IMR-90 (cell line): ENCODE measurements around the gene TNRC6A. TPM values are rescaled to one million over a fixed set of nuclear protein-coding genes. Genes with fewer than 3 reads are reported as not detected.

ENCODE experiments used
- ATAC-seq: fragments of 200-7000 bp; cut with Tn5 transposase; 2 replicates; pipeline ENCODE4 v1.9.1; 2020; ENCODE audit warnings: low read depth, mild to moderate bottlenecking, moderate library complexity
- BruUV-seq: library from RNA; stranded (reverse); fragments of 400-500 nt; replicated peaks from 2 replicates; lab custom pipeline; 2021; lab: Mats Ljungman, UMichigan
- CTCF ChIA-PET: fragments of 300-600 bp; formaldehyde crosslinking; extraction: SDS; loops from one replicate; lab custom pipeline; 2021; ENCODE audit warnings: antibody characterized with exemption; lab: Yijun Ruan, JAX
- POLR2A ChIA-PET: fragments of 300-600 bp; sonication (Branson Sonifier 250); formaldehyde crosslinking; loops from one replicate; lab custom pipeline; 2022; ENCODE audit warnings: antibody characterized with exemption; ENCODE audit not compliant: unreplicated experiment; lab: Charles Lee
- DNase-seq: peaks from one replicate; pipeline ENCODE4 v3.0.0; 2013
- H2AFZ ChIP-seq: replicated peaks from 2 replicates; pipeline ENCODE3; 2013; ENCODE audit warnings: low read length, mild to moderate bottlenecking; ENCODE audit not compliant: poor library complexity
- H2AK5ac ChIP-seq: 2 replicates; pipeline ENCODE4 v1.6.1; 2013; ENCODE audit warnings: low read depth, low read length, inconsistent platforms
- H2AK9ac ChIP-seq: replicated peaks from 2 replicates; pipeline ENCODE3; 2013; ENCODE audit warnings: mild to moderate bottlenecking, low read depth, low read length, moderate library complexity; ENCODE audit not compliant: poor library complexity
- H2BK120ac ChIP-seq: 2 replicates; pipeline ENCODE4 v1.6.1; 2013; ENCODE audit warnings: low read depth, low read length, inconsistent platforms
- H2BK15ac ChIP-seq: 3 replicates; pipeline ENCODE4 v1.6.1; 2013; ENCODE audit warnings: low read depth, low read length, inconsistent platforms
- H2BK20ac ChIP-seq: 2 replicates; pipeline ENCODE4 v1.6.1; 2013; ENCODE audit warnings: low read depth, mild to moderate bottlenecking, inconsistent platforms, low read length, moderate library complexity
- H2BK5ac ChIP-seq: 2 replicates; pipeline ENCODE4 v1.6.1; 2013; ENCODE audit warnings: mild to moderate bottlenecking, low read depth, low read length, inconsistent platforms; ENCODE audit not compliant: poor library complexity, severe bottlenecking
- H3K14ac ChIP-seq: replicated peaks from 2 replicates; pipeline ENCODE4 v1.6.1; 2013; ENCODE audit warnings: low read depth, low read length, inconsistent platforms
- H3K18ac ChIP-seq: 2 replicates; pipeline ENCODE4 v1.6.1; 2013; ENCODE audit warnings: low read depth, low read length, control low read depth
- H3K23ac ChIP-seq: 2 replicates; pipeline ENCODE4 v1.6.1; 2013; ENCODE audit warnings: low read depth, low read length, inconsistent platforms
- H3K27ac ChIP-seq: 2 replicates; pipeline ENCODE4 v1.5.1; 2013; ENCODE audit warnings: mild to moderate bottlenecking, control low read depth, low read length; ENCODE audit not compliant: insufficient read depth
- H3K27me3 ChIP-seq: 2 replicates; pipeline ENCODE4 v1.6.1; 2013; ENCODE audit warnings: low read length; ENCODE audit not compliant: control insufficient read depth, insufficient read depth
- H3K36me3 ChIP-seq: 2 replicates; pipeline ENCODE4 v1.6.1; 2013; ENCODE audit warnings: low read length, mixed read lengths; ENCODE audit not compliant: control insufficient read depth, insufficient read depth
- H3K4ac ChIP-seq: 2 replicates; pipeline ENCODE4 v1.6.1; 2013; ENCODE audit warnings: low read depth, low read length, inconsistent platforms
- H3K4me1 ChIP-seq: 2 replicates; pipeline ENCODE4 v1.6.1; 2013; ENCODE audit warnings: low read length, mixed read lengths; ENCODE audit not compliant: control insufficient read depth, insufficient read depth
- H3K4me2 ChIP-seq: 2 replicates; pipeline ENCODE4 v1.6.1; 2013; ENCODE audit warnings: low read depth, mild to moderate bottlenecking, control low read depth, low read length, moderate library complexity
- H3K4me3 ChIP-seq: 2 replicates; pipeline ENCODE4 v1.5.1; 2013; ENCODE audit warnings: low read depth, mild to moderate bottlenecking, control low read depth, low read length, moderate library complexity; ENCODE audit not compliant: insufficient read depth
- H3K56ac ChIP-seq: 2 replicates; pipeline ENCODE4 v1.6.1; 2013; ENCODE audit warnings: low read length, inconsistent platforms; ENCODE audit not compliant: insufficient read depth; ENCODE audit errors: extremely low read depth
- H3K79me1 ChIP-seq, 2 experiments: 2 replicates each; pipeline ENCODE4 v1.6.1; 2013; ENCODE audit warnings: low read length in 2 of 2, inconsistent platforms in 1 of 2, low read depth in 1 of 2
- H3K9ac ChIP-seq: 2 replicates; pipeline ENCODE4 v1.6.1; 2013; ENCODE audit warnings: low read depth, low read length, control low read depth
- H3K9me1 ChIP-seq: 2 replicates; pipeline ENCODE4 v1.6.1; 2013; ENCODE audit warnings: low read length, inconsistent platforms; ENCODE audit not compliant: insufficient read depth
- H3K9me3 ChIP-seq: 2 replicates; pipeline ENCODE4 v1.6.1; 2013; ENCODE audit warnings: low read length; ENCODE audit not compliant: control insufficient read depth, insufficient read depth
- H4K20me1 ChIP-seq: 2 replicates; pipeline ENCODE4 v1.6.1; 2013; ENCODE audit warnings: low read length, inconsistent platforms; ENCODE audit not compliant: insufficient read depth
- H4K5ac ChIP-seq: 2 replicates; pipeline ENCODE4 v1.6.1; 2013; ENCODE audit warnings: mild to moderate bottlenecking, low read depth, low read length, control low read depth
- H4K8ac ChIP-seq, 2 experiments: 2 replicates each; pipeline ENCODE4 v1.6.1; 2013; ENCODE audit warnings: low read depth in 2 of 2, low read length in 2 of 2, control low read depth in 1 of 2, inconsistent platforms in 1 of 2
- H4K91ac ChIP-seq: 2 replicates; pipeline ENCODE4 v1.6.1; 2013; ENCODE audit warnings: low read depth, low read length, inconsistent platforms; ENCODE audit not compliant: insufficient read depth
- CEBPB ChIP-seq: IDR thresholded peaks from 2 replicates; pipeline ENCODE4 v1.6.1; 2012; ENCODE audit warnings: low read depth, low read length, improper control_type of control experiment
- CHD1 ChIP-seq: IDR thresholded peaks from 2 replicates; pipeline ENCODE4 v1.6.1; 2012; ENCODE audit warnings: low read depth, low read length, improper control_type of control experiment
- MAFK ChIP-seq: IDR thresholded peaks from 2 replicates; pipeline ENCODE4 v1.6.1; 2012; ENCODE audit warnings: low read depth, low read length, improper control_type of control experiment
- MAZ ChIP-seq: IDR thresholded peaks from 2 replicates; pipeline ENCODE4 v1.6.1; 2012; ENCODE audit warnings: low read depth, mild to moderate bottlenecking, low read length, improper control_type of control experiment, moderate library complexity, borderline replicate concordance
- RAD21 ChIP-seq: IDR thresholded peaks from 2 replicates; pipeline ENCODE4 v1.6.1; 2012; ENCODE audit warnings: low read length, improper control_type of control experiment
- WGBS, 2 experiments: methylation state at CpG; one replicate each; pipeline versions ENCODE4 v1.1.5 to v1.1.7; 2013; ENCODE audit warnings: missing lambda C conversion rate in 2 of 2; ENCODE audit not compliant: insufficient read length in 1 of 2; ENCODE audit errors: extremely low coverage in 2 of 2; 5-methylcytosine and 5-hydroxymethylcytosine counted together
- dilution Hi-C: fragments of 300-500 bp; cut with HindIII; formaldehyde crosslinking; loops from one replicate; pipeline ENCODE4 v1.14.3; 2018; ENCODE audit warnings: low sequenced_read_pairs; ENCODE audit not compliant: unreplicated experiment
- in situ Hi-C: fragments of 300-500 bp; cut with MboI; formaldehyde crosslinking; loops from 3 replicates; pipeline ENCODE4 v1.14.3; 2019; ENCODE audit warnings: low sequenced_read_pairs, inconsistent platforms, mixed read lengths
- intact Hi-C: fragments of 100-400 bp; cut with micrococcal nuclease; formaldehyde crosslinking; loops from 2 replicates; pipeline ENCODE4 v1.10.0; 2022
- polyA plus RNA-seq, 3 experiments: library from polyadenylated mRNA; depleted of rRNA; stranded (reverse); fragments of >200 nt; gene quantifications; 2 replicates each; pipeline ENCODE4 v1.2.3, GENCODE V29; 2012; ENCODE audit warnings: low replicate concordance in 1 of 3
- total RNA-seq: library from RNA; depleted of rRNA; stranded (reverse); fragments of >200 nt; gene quantifications from 2 replicates; pipeline ENCODE4 v1.2.3, GENCODE V29; 2012

Gene TNRC6A
- total and polyA plus RNA-seq, 2 of the 4 experiments (the other 2 are of a cell fraction): 32.4 to 42.3 TPM

DNA sequence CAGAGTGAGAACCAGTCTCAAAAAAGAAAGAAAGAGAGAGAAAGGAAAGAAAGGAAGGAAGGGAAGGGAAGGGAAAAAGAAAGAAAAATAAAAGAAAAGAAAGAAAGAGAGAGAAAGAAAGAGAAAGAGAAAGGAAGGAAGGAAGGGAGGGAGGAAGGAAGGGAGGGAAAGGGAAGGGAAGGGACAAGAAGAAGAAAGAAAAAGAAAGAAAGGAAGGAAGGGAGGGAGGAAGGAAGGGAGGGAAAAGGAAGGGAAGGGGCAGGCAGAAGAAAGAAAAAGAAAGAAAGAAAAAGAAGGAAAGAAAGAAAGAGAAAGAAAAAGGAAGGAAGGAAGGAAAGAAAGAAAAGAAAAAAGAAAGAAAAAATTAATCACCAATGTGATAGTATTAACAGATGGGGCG is 132.0 kb downstream of the TNRC6A start:
- H3K79me1 ChIP-seq: no peaks in the 10 kb centered on the region
- peaks cover 5% of the 10 kb centered on the region for H3K9me3 ChIP-seq
- no peak overlapping the region for H2AFZ ChIP-seq
- dilution Hi-C loops (no loop called here), in situ Hi-C loops (no loop called here), intact Hi-C loops (no loop called here)
- no peak overlapping the region for H2AK5ac ChIP-seq
- no peak overlapping the region for H4K8ac ChIP-seq
- H3K9me1 ChIP-seq: peaks cover 4% of the 10 kb centered on the region
- POLR2A ChIA-PET: no interaction called here
- no peak overlapping the region for H2BK5ac ChIP-seq
- H3K4me2 ChIP-seq: no peak overlapping the region
- CTCF ChIA-PET: no interaction called here
- no peak overlapping the region for H2BK120ac ChIP-seq
- ATAC-seq (no peak), DNase-seq (no peak)
- no peak overlapping the region for H3K27ac ChIP-seq
- H3K36me3 ChIP-seq: no peaks in the 10 kb centered on the region
- peaks cover 5% of the 10 kb centered on the region for H3K27me3 ChIP-seq
- no TSS peak for BruUV-seq
- H4K91ac ChIP-seq: no peak overlapping the region
- no peak overlapping the region for H2BK20ac ChIP-seq
- no peak overlapping the region for H2AK9ac ChIP-seq
- no peak overlapping the region for H3K4ac ChIP-seq
- H3K4me1 ChIP-seq: no peaks in the 10 kb centered on the region
- H4K5ac ChIP-seq: no peak overlapping the region
- H3K9ac ChIP-seq: no peak overlapping the region
- H3K14ac ChIP-seq: no peak overlapping the region
- WGBS, 2 experiments: no CpG with 5 or more reads among the region's 1 CpG
- H2BK15ac ChIP-seq: no peak overlapping the region
- no peak overlapping the region for H3K23ac ChIP-seq
- H4K20me1 ChIP-seq: no peaks in the 10 kb centered on the region
- H3K56ac ChIP-seq: no peak overlapping the region
- no peak overlapping the region for H3K18ac ChIP-seq
- no peak overlapping the region for H3K4me3 ChIP-seq
- TF ChIP-seq MAZ (no peak), MAFK (no peak), CHD1 (no peak), CEBPB (no peak), RAD21 (no peak)
